SK-N-MC (cell line): ENCODE results near the gene COBL.

Experiments
- DNase-seq: peaks from one replicate; pipeline ENCODE4 v3.0.0-alpha.2; 2011; ENCODE audit warnings: low read depth, low spot score
- H3K27ac ChIP-seq: fragments of 200-600 bp; sonication (generic); 2 replicates; pipeline ENCODE4 v1.5.1; 2016; ENCODE audit warnings: mixed run types
- H3K36me3 ChIP-seq: fragments of 200-600 bp; sonication (generic); 2 replicates; pipeline ENCODE4 v1.6.1; 2017; ENCODE audit warnings: antibody characterized with exemption, low read length, mixed read lengths; ENCODE audit not compliant: insufficient read depth
- H3K4me3 ChIP-seq: fragments of 200-600 bp; sonication (generic); 2 replicates; pipeline ENCODE4 v1.5.1; 2016
- H3K9ac ChIP-seq: fragments of 200-600 bp; sonication (generic); 2 replicates; pipeline ENCODE4 v1.8.0; 2017; ENCODE audit warnings: mixed run types, mixed read lengths; ENCODE audit not compliant: insufficient read length
- H3K9me3 ChIP-seq: fragments of 200-600 bp; sonication (generic); 2 replicates; pipeline ENCODE4 v1.6.1; 2017; ENCODE audit warnings: low read depth, mild to moderate bottlenecking, antibody characterized with exemption, low read length, moderate library complexity, mixed read lengths
- EZH2 ChIP-seq: fragments of 200-600 bp; sonication (generic); IDR thresholded peaks from one replicate; pipeline ENCODE4 v1.6.1; 2017; ENCODE audit warnings: antibody characterized with exemption
- FOXP2 ChIP-seq: optimal IDR thresholded peaks from 2 replicates; pipeline ENCODE3; 2011; ENCODE audit warnings: mild to moderate bottlenecking, moderate library complexity; ENCODE audit not compliant: insufficient read depth; ENCODE audit errors: extremely low read length, control extremely low read depth
- POLR2AphosphoS5 ChIP-seq: IDR thresholded peaks from 2 replicates; pipeline ENCODE4 v1.6.1; 2012; ENCODE audit warnings: mild to moderate bottlenecking, low read depth, low read length, borderline replicate concordance

COBL gene

DNA sequence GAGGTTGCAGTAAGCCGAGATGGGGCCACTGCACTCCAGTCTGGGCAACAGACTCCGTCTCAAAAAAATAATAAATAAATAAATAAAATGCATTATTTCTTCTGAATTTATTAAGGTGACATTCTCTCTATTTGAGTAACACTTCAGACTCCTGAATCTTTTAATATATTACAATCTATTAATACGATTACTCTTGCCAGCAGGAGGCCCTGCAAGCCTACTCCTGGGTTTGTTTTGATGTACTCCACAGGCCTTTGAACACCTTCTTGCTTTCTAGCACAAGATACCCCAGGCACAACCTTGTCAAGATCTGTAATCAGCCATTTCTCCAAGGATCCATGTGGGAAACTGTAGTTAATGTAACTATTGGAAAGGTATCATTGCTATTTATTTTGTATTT is 63.5 kb downstream of the COBL start:
- H3K9me3 ChIP-seq: no peaks in the 10 kb centered on the region
- no peak overlapping the region for H3K9ac ChIP-seq
- TF ChIP-seq POLR2AphosphoS5: no peak
- TF ChIP-seq FOXP2: no peak
- DNase-seq: no peak
- no peak overlapping the region for H3K4me3 ChIP-seq
- no peak overlapping the region for H3K27ac ChIP-seq
- H3K36me3 ChIP-seq: no peaks in the 10 kb centered on the region

DNA sequence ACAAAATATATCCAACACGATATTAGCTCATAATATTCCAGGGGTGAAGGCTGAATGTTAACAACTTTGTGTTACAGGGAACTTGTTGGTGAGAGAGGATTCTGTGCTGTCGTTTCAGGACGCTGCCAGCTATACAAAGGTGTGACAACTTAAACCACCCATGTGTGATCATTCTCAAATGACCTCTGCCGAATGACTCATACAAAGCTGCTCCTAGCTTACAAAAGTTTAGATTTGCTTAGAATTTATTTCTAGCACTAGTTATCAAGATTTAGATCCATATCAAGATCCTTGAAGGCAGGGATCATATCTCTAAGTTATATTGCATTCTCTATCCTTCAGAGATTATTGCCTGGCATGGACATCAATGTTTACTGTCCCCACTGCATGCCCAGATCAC is 65.3 kb downstream of the COBL start:
- Histone ChIP-seq H3K36me3 (no peaks in the 10 kb centered on the region), H3K27ac (no peak overlapping the region), H3K9me3 (no peaks in the 10 kb centered on the region), H3K9ac (no peak overlapping the region), H3K4me3 (no peak overlapping the region)
- no peak for DNase-seq
- no peak for TF ChIP-seq EZH2
- no peak for TF ChIP-seq POLR2AphosphoS5
- TF ChIP-seq FOXP2: no peak

DNA sequence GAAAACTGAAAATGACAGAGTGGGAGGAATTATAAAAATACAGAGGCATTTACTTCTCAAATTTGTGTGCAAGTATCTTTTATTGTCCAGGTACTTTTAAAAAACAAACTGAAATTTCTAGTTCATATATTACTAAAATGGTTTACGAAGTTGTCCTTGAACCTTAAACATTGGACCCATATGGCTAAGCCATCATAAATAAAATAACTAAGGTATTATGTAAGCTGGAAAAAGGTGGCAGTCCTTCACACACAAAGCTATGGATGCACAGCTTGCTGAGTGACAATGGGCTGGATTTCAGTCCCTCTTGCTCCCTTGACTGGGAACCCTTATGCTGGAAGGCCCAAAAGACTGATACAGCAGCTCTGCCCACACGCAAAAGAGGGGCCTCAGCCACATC is 66.1 kb downstream of the COBL start:
- Histone ChIP-seq H3K9ac (no peak overlapping the region), H3K4me3 (no peak overlapping the region), H3K9me3 (no peaks in the 10 kb centered on the region), H3K36me3 (no peaks in the 10 kb centered on the region), H3K27ac (no peak overlapping the region)
- DNase-seq: no peak
- TF ChIP-seq FOXP2 (no peak), POLR2AphosphoS5 (no peak), EZH2 (no peak)

DNA sequence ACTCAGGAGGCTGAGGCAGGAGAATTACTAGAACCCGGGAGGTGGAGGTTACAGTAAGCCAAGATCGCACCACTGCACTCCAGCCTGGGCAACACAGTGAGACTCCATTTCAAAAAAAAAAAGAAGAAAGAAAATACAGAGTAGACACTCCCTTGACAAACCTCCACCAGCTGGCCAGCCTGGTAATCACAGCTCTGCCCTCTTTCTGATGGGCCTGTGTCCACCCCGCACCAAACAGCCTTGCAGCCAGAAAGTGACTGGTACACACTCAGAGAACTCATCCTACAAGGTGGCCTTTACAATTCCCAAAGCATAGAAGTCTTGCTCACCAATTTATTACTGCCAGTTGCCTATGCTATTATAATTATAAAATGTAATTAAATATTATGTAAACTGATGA is 66.6 kb downstream of the COBL start:
- TF ChIP-seq FOXP2: no peak
- no peak for TF ChIP-seq POLR2AphosphoS5
- TF ChIP-seq EZH2: no peak
- no peak for DNase-seq
- Histone ChIP-seq H3K9ac (no peak overlapping the region), H3K9me3 (no peaks in the 10 kb centered on the region), H3K4me3 (no peak overlapping the region), H3K27ac (no peak overlapping the region), H3K36me3 (no peaks in the 10 kb centered on the region)

DNA sequence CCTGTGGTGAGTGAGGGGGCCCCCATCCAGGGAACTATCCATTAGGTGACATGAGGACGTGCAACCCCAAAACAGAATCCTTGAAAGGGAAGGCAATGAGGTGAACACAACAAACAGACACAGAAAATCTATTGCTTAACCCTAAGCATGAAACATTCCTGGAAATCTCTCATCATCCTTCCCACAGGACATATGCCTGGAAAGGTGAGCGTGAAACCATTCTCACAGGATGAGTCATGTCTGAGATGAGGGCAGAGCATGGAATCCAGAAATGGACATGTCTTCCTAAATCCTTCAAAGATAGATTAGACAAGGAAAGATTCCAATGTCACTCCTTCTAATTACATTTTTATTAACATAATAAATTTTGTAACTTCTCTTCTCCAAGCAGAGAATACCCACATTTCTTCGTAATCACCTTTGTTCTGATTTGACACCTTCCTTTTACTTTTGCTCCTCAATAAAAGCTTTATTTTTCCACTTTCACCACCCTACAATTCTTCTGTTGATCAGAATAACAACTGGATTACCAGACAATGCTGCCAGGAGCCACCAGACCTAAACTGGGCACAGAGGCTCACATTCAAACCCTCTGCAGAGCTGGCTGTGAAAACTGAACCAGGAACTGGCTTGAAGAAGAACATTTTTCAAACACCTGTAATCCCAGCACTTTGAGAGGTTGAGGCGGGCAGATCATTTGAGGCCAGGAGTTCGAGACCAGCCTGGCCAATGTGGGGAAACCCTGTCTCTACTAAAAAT is 67.2 kb downstream of the COBL start:
- Histone ChIP-seq H3K9ac (no peak overlapping the region), H3K27ac (no peak overlapping the region), H3K36me3 (no peaks in the 10 kb centered on the region), H3K9me3 (no peaks in the 10 kb centered on the region), H3K4me3 (no peak overlapping the region)
- no peak for DNase-seq
- no peak for TF ChIP-seq FOXP2
- no peak for TF ChIP-seq POLR2AphosphoS5
- no peak for TF ChIP-seq EZH2

DNA sequence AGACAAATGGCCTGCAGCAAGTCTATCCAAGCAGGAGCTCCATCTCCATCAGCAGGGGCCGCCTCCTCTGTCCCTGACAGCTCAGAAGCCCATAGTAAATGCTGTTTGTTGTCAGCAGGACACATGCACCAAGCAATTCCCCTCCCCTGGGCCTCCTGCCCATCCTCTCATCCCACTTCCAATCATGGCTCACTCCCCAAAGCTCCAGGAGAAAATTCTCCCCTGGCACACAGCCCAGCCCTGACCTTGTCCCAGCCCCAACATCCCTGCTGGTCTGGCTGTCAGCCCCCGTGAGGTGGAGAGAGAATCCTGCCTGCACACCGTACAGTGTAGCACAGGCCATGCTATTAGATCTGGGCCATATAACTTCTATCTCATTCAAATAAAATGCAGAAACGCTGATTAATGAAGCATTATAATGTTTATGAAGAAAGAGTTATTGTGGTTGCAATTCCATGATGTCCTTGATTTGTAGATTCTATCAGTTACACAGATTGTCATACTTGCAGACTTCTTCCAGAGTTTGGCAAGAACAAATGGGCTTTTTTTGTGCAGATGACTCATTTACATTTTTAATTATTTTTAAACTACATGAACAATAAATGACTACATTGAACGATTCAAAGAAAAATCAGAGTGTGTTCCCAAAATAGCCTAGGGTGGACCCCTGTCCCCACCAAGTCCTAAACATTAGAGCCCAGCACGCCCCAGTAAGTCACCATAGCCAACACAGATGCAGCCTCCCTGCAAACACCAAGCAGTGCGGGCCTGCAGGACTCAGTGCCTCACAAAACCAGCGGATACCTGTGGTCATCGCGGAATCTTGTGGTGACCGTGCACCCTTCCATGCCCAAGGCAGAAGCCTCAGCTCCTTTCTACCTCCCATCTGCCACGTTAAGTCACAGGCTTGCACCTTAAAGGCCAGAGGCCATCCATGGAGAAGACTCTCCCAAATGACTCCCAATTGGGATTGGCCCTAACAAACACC is 70.1 kb downstream of the COBL start:
- Histone ChIP-seq H3K9me3 (no peaks in the 10 kb centered on the region), H3K36me3 (no peaks in the 10 kb centered on the region), H3K4me3 (no peak overlapping the region), H3K27ac (no peak overlapping the region), H3K9ac (no peak overlapping the region)
- DNase-seq: no peak
- no peak for TF ChIP-seq FOXP2
- no peak for TF ChIP-seq POLR2AphosphoS5
- TF ChIP-seq EZH2: no peak

DNA sequence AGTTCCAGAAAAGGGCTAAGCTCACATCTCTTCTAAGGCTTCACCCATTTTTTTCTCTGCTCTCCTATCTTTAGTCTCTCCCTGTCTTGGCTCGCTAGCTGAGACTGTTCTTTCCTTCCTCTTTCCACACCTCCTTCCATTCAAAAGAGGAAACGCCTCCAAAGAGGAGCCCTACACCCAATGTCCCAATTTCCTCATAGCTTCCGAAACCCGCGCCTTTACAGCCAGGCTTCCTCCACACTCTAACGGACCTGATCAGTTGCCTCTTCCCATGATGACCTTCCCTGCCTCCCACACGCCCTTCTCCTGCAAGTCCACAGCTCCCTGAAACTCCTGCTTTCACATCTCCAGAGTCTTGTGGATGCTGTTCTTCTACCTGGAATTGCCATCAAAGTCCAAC is 71.7 kb downstream of the COBL start:
- Histone ChIP-seq H3K9ac (no peak overlapping the region), H3K36me3 (no peaks in the 10 kb centered on the region)
- no peak for DNase-seq

DNA sequence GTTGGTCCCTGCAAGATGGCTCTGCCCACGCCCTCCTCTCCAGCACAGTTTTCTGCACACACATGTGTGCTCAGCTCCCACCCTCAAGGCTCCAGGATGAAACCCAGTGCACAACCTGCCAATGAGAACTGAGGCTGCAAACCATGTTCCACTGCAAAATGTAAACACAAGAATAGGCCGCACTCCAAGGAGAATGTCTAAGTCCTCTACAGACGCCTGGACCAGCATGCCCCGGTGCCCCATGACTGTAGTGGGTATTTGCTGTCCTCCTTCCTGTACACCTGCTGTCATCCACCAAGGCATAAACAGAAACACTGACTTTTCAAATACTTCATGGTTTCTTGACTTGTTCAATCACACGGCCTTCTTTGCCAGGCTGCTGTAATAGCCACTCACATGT is 72.6 kb downstream of the COBL start:
- H3K4me3 ChIP-seq: no peak overlapping the region
- no peak overlapping the region for H3K9ac ChIP-seq
- H3K27ac ChIP-seq: no peak overlapping the region
- H3K9me3 ChIP-seq: no peaks in the 10 kb centered on the region
- no peaks in the 10 kb centered on the region for H3K36me3 ChIP-seq
- no peak for TF ChIP-seq EZH2
- no peak for TF ChIP-seq FOXP2
- no peak for TF ChIP-seq POLR2AphosphoS5
- DNase-seq: no peak

More for the DNA sequence above, 71.7 kb downstream of the COBL start:
- no peaks in the 10 kb centered on the region for H3K9me3 ChIP-seq
- TF ChIP-seq FOXP2 (no peak), POLR2AphosphoS5 (no peak), EZH2 (no peak)
- no peak overlapping the region for H3K27ac ChIP-seq
- H3K4me3 ChIP-seq: no peak overlapping the region
